ENCODE data around the gene COA1. TPM values are rescaled to one million over a fixed set of nuclear protein-coding genes. Genes with fewer than 3 reads are reported as not detected.
"Not testable (repeated sequence)": the region's sequence is repeated elsewhere in the genome, so short reads cannot be mapped to it uniquely, and the experiment has no call there.

Gene COA1
- total and polyA plus RNA-seq, 2 donors (not counting 1 experiment from before 2014, with no cell fraction given) = 28.7 to 72.7 TPM

GRCh38 chr7:43734575-43735332, 5.4 kb upstream of the COA1 start:
- H3K27ac ChIP-seq (ENCODE audit: low read length in 2 of 2); H3K27ac Mint-ChIP-seq; H3K9me3 ChIP-seq (ENCODE audit: control extremely low read depth in 1 of 3, control insufficient read depth in 2 of 3, insufficient read depth in 1 of 3, low read length in 2 of 3); H4K20me1 ChIP-seq (ENCODE audit: control insufficient read depth, insufficient read depth, low read length, poor library complexity, severe bottlenecking); H3K4me3 Mint-ChIP-seq; H3K27me3 ChIP-seq (replicated peaks in 1 of 4; ENCODE audit: control extremely low read depth in 1 of 4, control insufficient read depth in 3 of 4, insufficient read depth in 4 of 4, low read length in 3 of 4); intact Hi-C loops (cut with micrococcal nuclease); H3K9me3 Mint-ChIP-seq (ENCODE audit: insufficient read depth); H3K36me3 ChIP-seq (replicated peaks in 1 of 2; ENCODE audit: control extremely low read depth in 1 of 2, control insufficient read depth in 1 of 2, extremely low read depth in 1 of 2, insufficient read depth in 2 of 2, low read length in 1 of 2); H3K4me2 ChIP-seq (replicated peaks; ENCODE audit: low read depth, low read length, poor library complexity, severe bottlenecking); H2AFZ ChIP-seq (ENCODE audit: insufficient read depth, low read depth, low read length, poor library complexity, severe bottlenecking); ATAC-seq (ENCODE audit: low read depth); DNase-seq; H3K9ac ChIP-seq (ENCODE audit: low read length); H3K4me3 ChIP-seq (ENCODE audit: control extremely low read depth in 1 of 5, extremely low read depth in 1 of 5, insufficient read depth in 1 of 5, low read depth in 2 of 5, low read length in 4 of 5); H3K4me1 ChIP-seq (ENCODE audit: control insufficient read depth in 2 of 2, insufficient read depth in 2 of 2, low read length in 2 of 2); H3K4me1 Mint-ChIP-seq; H3K79me2 ChIP-seq (ENCODE audit: control insufficient read depth, insufficient read depth, low read length); H3K27me3 Mint-ChIP-seq: not testable (repeated sequence)
- ChIA-PET POLR2A (interaction anchor here (0.6 kb wide), 1 partner anchor 9 kb away, joined by 6 read pairs; no protein-coding TSS in a partner anchor), CTCF (interaction anchor here (1.3 to 1.4 kb wide), 2 partner anchors 35 to 152 kb away, joined by 3 to 7 read pairs; partner anchors contain the start of gene STK17A)
- WGBS (ENCODE audit: insufficient coverage) = 93% methylated on average over 7 of the region's 18 CpGs

- H3K4me2 ChIP-seq (replicated peaks; ENCODE audit: low read depth, low read length, poor library complexity, severe bottlenecking); H3K4me3 ChIP-seq (ENCODE audit: control extremely low read depth in 1 of 5, extremely low read depth in 1 of 5, insufficient read depth in 1 of 5, low read depth in 2 of 5, low read length in 4 of 5); H3K27ac Mint-ChIP-seq; H2AFZ ChIP-seq (ENCODE audit: insufficient read depth, low read depth, low read length, poor library complexity, severe bottlenecking); H3K9me3 Mint-ChIP-seq (ENCODE audit: insufficient read depth); H3K27ac ChIP-seq (ENCODE audit: low read length in 2 of 2); ATAC-seq (ENCODE audit: low read depth); intact Hi-C loops (cut with micrococcal nuclease); H3K27me3 ChIP-seq (replicated peaks in 1 of 4; ENCODE audit: control extremely low read depth in 1 of 4, control insufficient read depth in 3 of 4, insufficient read depth in 4 of 4, low read length in 3 of 4); H3K9me3 ChIP-seq (ENCODE audit: control extremely low read depth in 1 of 3, control insufficient read depth in 2 of 3, insufficient read depth in 1 of 3, low read length in 2 of 3); H3K27me3 Mint-ChIP-seq; H3K9ac ChIP-seq (ENCODE audit: low read length); H3K36me3 ChIP-seq (replicated peaks in 1 of 2; ENCODE audit: control extremely low read depth in 1 of 2, control insufficient read depth in 1 of 2, extremely low read depth in 1 of 2, insufficient read depth in 2 of 2, low read length in 1 of 2); H3K4me3 Mint-ChIP-seq; H4K20me1 ChIP-seq (ENCODE audit: control insufficient read depth, insufficient read depth, low read length, poor library complexity, severe bottlenecking); DNase-seq; POLR2A ChIA-PET: not testable (repeated sequence)
- WGBS (ENCODE audit: insufficient coverage) = 50% methylated on average over 1 of the region's 3 CpGs
- CTCF ChIA-PET = interaction anchor here (1.1 to 3.5 kb wide), 3 partner anchors 106 to 149 kb away, joined by 5 to 38 read pairs (median 15); partner anchors contain the start of gene STK17A
- peaks cover 26% of the 10 kb centered on the region for H3K4me1 Mint-ChIP-seq
- Histone ChIP-seq H3K4me1 (ENCODE audit: control insufficient read depth in 2 of 2, insufficient read depth in 2 of 2, low read length in 2 of 2) (peaks cover 12 to 13% of the 10 kb centered on the region in 2 donors), H3K79me2 (ENCODE audit: control insufficient read depth, insufficient read depth, low read length) (peaks cover 38% of the 10 kb centered on the region)
Observed at GRCh38 chr7:43731494-43731893, 2.2 kb upstream of the COA1 start.
